Measurements from ENCODE around the gene BORCS5. TPM values are rescaled to one million over a fixed set of nuclear protein-coding genes. Genes with fewer than 3 reads are reported as not detected.
"Not testable (repeated sequence)": the region's sequence is repeated elsewhere in the genome, so short reads cannot be mapped to it uniquely, and the experiment has no call there.

BORCS5 gene
- total RNA-seq, 1 experiment from 2014 or later: 3.5 TPM

DNA sequence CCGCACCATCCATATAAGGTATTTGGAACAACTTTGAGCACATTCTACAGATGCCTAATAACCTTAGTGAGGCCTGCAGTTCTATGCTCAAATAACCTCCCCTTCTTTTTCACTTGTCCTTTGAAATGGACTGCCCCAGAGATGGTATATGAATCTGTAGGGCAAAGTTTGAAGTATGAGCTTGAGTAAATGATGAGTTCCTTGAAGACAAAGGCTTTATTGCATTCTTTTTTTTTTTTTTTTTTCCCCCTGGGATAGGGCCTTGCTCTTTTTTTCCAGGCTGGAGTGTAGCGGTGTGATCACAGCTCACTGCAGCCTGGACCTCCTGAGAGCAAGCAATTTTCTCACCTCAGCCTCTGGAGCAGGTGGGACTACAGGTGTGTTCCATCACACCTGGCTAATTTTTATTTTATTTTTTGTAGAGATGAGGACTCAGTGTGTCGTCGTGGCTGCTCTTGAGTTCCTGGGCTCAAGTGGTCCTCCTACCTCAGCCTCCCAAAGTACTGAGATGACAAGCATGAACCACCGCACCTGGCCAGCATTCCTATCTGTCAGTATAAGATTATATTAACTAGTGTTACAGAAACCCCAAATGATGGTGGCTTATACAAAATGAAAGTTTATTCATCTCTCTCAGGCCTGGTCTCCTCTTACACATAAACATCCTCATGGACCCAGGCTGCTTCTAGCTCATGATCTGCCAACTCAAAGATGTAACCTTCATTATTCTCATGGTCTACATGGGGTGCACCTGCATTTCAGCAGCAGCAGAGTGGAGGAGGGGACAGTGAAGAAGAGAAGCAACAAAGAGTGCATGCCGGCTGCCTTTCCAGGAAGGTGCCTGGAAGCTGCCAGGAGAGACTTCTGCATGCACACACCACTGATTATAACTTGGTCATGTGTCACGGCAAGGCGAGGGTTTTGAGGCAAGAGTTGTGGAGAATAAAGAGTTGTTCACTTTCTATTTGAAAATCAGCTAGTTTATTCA is 104.4 kb downstream of the BORCS5 start:
- DNase-seq (ENCODE audit: low spot score): no peak

DNA sequence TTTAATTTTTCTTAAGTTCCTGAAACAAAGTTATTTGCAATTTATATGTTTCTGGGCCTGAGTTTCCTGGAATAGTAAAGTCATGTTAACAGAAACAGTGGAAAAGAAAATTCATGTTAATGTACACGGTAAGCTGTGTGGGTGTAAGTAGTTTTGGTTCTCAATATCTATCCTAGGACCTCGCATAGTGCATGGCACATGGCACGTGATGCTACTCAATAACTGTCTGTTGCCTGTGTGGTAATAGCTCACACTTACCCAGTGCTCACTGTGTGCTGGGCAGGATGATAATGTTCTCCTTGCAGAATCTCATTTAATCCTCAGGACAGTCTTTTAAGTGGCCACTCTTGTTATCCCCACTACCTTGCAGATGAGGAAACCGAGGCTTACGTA is 105.0 kb downstream of the BORCS5 start:
- no peak for DNase-seq (ENCODE audit: low spot score)

DNA sequence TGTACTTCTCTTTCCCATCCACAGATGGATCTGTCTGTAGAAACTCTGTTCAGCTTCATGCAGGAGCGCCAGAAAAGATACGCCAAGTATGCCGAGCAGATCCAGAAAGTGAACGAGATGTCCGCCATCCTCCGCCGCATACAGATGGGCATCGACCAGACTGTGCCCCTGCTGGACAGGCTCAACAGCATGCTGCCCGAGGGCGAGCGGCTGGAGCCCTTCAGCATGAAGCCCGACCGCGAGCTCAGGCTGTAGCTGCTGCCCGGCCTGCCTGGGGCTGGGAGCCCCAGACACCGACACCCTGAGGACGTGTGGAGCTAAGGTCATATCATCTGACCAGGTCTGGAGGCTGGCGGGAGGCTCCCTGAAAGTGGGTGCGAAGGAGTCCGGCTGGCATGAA is 108.6 kb downstream of the BORCS5 start:
- DNase-seq (ENCODE audit: low spot score): no peak

DNA sequence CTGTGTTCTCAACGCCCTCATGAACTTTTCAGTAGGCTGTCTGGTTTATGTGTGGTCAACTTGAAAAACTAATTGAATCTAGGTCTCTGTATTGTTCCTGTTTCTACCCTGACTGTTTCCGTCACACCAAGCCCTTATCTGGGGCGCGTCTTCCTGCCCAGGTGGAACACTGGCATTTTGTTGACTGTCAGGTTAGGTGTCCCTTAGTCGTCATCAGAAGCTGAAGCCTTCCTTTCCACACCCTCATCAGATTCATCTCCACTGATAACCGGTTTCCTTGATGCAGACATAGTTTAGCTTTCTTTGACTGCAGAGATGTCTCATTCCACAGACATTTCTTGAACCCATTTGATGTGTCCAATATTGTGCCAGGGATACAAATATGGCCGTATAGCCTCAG is 109.3 kb downstream of the BORCS5 start:
- DNase-seq (ENCODE audit: low spot score): no peak

DNA sequence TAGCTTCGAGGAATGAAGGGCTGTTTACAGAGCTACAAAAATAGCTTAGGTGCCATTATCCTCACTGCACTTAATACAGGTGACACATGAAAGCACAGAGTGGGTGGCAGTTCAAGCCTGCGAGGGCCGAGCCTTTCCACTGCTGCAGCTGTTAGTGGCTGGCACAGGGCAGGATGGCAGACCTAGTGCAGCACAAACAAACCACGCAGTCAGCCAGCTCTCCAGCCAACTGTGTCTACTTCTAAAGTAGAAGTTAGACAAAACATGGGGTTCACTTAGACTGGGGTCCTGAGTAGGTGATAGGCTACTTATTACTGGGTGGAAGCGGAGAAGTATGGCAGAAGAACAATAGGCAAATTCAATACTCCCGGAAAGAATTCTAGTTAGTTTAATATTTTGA is 110.4 kb downstream of the BORCS5 start:
- DNase-seq (ENCODE audit: low spot score): no peak

DNA sequence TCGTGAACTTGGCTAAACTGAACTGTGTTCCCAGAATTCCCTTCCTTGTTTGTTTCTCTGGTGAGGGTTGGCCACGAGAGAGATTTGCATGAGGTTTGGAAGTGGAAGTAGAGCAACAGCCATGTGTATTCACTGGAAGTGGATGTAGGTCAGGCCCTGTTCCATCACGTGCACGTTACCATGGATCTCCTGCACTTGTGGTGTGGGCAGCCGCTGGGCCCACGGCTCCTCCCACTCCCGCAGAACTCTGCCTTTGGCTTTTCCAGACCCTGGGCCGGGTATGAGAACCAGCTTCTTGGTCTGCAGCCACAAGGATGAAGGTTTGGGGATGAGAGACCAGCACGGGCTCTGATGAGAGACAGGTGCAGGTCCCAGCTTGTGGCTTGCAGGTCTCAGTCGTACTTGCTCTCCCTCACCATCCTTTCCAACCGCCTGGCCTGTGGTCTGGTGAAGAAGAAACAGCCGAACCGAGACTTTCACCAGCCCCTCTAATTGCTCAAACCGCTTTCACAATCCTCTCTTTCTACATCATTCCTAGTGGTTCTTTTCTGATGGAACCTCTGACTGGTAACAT is 110.9 kb downstream of the BORCS5 start:
- no peak for DNase-seq (ENCODE audit: low spot score)

DNA sequence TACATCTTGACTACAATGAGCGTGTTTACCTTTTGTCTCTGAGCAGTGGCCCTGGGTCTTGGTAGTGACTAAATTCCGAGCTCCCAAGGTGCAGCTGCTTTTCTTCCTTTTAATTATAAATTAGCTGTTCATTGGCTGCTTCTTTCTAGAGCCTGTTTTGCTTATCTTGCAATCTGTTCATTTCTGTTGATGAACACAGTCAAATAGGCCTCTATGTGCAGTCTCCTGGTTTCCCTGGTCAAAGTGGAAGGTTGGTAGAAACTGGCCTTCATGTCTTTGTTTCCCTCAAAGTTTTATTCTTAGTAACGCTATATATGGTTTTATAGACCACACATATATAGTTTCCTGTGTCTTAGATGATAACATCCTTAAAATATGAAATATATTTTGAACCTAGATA is 111.7 kb downstream of the BORCS5 start:
- DNase-seq (ENCODE audit: low spot score): no peak

DNA sequence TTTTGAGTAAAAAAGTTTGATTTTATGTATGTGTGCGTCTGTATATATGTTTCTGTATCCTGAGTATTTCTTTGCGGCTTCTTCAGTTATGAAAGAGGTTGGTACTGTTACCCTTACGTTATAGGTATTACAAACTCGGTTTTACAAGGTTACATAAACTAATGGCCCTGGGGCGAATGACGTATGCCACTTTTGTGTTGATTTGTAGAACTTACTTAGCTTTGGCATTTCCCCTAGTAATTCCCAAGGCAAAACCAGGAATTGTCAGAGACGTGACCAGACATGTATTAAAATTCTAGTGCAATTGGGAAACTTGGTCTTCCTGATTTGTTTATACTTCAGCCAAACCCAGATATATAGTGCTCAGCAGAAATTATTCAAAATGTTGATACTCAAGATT is 112.5 kb downstream of the BORCS5 start:
- DNase-seq (ENCODE audit: low spot score): no peak

DNA sequence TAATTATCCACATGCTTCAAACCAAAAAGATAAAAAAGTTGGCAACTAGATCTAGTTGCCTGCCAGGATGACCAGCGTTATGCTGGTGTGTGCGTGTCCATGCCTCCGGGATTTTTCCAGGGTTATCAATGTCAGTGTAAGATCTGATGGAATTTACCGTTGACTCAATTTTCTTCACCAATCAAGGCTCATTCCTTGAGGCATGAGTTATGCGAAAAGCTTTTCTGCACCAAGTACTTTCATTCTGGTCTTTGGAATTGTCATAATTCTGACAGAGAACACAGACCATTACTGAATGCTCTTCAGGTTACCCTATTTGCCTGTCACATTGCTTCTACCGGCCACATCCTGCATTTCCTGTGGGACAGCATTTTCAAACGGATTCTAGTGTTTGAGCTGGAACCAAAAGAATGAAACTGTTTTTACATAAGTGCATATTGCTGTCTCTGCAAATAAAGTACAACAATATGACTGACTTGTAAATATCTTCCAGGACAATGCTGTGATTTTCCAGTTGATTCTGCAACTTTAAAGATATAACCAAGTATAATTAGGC is 114.0 kb downstream of the BORCS5 start:
- no peak for DNase-seq (ENCODE audit: low spot score)

DNA sequence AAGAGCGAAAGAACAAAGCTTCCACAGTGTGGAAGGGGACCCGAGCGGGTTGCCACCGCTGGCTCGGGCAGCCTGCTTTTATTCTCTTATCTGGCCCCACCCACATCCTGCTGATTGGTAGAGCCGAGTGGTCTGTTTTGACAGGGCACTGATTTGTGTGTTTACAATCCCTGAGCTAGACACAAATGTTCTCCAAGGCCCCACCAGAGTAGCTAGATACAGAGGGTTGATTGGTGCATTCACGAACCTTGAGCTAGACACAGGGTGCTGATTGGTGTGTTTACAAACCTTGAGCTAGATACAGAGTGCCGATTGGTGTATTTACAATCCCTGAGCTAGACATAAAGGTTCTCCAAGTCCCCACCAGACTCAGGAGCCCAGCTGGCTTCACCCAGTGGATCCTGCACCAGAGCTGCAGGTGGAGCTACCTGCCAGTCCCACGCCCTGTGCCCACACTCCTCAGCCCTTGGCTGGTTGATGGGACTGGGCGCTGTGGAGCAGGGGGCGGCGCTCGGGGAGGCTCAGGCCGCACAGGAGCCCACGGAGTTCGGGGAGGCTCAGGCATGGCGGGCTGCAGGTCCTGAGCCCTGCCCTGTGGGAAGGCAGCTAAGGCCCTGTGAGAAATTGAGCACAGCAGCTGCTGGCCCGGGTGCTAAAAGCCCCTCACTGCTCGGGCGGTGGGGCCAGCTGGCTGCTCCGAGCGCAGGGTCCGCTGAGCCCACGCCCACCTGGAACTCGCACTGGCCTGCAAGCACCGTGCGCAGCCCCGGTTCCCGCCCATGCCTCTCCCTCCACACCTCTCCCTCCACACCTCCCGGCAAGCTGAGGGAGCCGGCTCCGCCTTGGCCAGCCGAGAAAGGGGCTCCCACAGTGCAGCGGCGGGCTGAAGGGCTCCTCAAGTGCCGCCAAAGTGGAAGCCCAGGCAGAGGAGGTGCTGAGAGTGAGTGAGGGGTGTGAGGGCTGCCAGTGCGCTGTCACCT is 115.4 kb downstream of the BORCS5 start:
- DNase-seq (ENCODE audit: low spot score): not testable (repeated sequence)

DNA sequence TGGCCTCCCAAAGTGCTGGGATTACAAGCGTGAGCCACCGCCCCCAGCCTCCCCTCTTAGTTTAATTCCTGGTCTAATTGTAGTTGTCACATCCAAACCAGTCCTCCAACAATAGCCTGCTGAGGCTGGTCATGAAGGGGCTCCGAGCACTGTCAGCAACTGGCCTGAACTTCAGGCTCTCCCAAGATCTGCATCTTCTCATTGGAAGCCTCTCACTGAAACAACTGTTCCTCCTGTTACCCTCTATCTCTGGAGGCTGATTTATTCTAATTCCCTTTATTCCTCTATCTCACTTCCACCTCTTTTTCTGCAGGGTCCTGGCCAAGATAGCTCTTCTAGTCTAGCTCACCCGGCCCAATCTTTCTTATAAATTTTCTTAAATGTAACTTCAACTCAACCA is 116.3 kb downstream of the BORCS5 start:
- no peak for DNase-seq (ENCODE audit: low spot score)

DNA sequence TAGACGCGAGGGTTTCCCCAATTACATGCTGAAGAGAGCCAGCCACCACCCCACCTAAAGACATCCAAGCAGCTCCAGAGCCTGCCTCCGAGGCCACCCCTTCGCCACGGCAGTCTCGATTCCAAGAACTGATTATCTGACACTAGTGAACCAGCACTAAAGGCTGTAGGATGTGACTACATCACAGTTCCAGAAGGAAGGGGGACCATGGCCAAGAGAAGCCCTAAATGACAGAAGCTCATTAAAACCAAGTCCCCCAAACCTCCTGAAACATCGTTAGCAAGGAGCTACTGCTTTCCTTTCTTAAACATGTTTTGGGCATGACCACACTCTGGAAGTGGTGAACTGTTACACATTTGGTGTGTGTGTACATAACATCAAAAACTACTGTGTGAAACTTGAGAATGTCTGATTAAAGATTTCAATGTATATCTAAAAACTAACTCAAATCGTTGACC is 117.6 kb downstream of the BORCS5 start:
- DNase-seq (ENCODE audit: low spot score): no peak

DNA sequence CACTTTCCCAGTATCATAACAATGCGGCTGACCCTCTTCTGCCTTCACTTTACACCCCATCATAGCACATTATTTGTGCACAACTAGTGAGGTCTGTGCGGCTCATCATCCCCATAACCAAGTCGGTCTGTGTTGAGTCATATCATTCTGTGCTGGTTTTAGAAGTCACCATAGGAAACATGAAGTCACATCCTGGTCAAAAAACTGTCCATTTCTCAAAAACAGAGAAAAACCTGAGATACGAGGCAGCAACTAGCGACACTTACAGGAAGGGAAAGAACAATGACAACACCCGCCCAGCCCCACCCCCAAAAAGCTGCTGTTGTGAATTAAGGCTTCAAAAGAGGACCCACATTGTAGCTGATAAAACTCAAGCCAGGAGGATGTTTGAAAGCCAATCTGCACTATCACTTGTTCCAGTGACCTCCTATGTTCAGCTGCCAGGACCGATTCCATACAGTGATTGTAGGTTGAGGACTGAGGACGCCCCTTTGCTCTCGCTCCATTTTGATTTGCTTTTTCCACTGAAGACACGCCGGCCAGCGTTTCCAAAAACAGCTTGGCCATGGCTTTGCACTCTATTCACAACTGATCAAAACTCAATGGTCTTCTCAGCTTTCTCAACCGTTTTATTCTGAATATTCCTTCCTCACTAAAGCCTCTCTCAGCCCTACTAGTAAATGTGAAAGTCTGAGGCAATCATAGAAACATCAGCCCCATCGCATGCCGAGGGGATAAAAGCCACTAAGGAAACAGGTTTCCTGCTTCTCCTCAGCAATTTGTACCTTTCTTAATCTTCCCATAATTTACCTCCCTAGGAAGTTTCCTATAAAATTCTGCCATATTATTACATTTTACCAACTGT is 118.3 kb downstream of the BORCS5 start:
- DNase-seq (ENCODE audit: low spot score): no peak

DNA sequence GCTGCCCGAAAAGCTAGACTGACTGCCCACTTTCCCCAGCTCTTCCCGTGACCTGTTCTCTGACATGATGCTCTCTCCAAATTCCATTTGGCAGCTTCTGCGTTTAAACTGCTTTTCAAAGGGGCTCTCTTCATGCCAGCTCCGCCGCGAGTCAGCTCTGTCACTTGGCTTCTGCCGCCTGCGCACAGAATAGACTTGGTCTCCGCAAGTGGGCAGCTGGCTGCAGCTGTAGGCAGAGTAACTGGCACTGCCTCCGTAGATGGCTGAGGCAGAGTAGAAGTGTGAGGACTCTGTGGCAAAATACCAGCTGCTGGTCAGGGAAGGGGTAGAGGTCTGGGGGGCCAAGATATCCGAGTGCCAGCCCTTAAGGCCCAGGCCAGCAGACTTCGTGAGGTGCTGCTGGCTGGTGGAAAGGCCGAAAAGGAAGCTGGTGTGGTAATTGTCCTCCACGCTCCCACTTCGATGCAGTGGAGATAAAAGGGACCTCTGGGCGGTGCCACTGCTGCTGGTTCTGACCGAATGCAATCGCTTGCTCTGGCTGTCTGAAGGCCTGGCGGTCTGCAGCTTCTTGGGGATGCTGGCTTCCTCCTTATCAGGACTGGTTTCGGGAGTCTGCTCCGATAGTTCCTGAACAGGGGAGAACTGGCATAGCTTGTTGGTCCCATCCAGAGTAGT is 120.1 kb downstream of the BORCS5 start:
- no peak for DNase-seq (ENCODE audit: low spot score)

DNA sequence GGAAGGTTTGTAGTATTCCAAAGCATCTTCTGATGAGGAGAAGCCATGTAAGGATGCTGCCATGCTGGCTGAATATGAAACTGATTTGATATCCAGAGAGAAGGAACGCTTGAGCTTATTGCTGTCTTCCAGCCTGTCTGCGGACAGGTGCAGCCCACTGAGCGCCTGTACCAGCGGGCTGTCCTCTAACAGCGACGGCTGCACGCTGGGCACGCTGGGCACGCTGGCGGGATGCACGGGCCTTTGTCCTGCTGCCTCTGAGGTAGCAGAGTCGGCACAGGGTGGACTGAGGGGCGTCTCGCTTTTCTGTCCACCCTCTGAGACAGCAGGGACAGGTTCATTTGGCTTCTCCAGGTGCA is 120.6 kb downstream of the BORCS5 start:
- DNase-seq (ENCODE audit: low spot score): no peak

DNA sequence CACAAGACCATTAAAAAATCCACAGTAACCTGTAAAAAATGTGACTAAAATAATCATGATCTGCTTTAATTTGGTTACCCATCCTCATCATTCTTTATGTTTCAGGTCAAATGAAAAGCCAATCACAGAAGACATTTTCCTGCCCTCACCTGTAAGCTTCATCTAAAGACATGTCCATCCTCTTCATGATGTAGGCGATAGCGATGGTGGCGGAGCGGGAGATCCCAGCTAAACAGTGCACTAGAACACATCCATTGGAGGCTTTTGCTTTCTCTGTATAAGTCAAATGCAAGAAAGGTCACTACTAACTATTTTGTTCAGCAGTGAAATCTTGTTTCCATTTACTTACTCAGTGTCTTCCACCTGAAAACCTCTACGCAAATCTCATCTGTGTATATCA is 123.2 kb downstream of the BORCS5 start:
- DNase-seq (ENCODE audit: low spot score): no peak

DNA sequence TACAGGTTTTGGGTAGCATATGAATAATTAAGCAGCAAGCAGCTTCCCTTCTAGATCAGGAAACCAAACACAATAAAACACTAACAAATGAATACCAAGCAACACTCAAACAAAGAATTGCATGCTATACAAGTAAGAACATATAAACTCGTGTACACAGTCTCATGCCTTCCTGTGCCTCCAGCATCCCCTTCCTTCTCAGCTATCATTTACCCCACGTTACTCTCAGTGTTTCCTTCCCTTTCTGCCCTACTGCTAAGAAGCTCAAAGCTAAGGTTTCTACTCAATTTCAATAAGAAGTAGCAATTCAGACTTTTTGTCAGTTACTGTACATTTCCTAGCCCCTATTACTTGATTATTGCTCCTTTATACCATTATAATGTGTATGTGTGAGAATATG is 124.8 kb downstream of the BORCS5 start:
- DNase-seq (ENCODE audit: low spot score): no peak

DNA sequence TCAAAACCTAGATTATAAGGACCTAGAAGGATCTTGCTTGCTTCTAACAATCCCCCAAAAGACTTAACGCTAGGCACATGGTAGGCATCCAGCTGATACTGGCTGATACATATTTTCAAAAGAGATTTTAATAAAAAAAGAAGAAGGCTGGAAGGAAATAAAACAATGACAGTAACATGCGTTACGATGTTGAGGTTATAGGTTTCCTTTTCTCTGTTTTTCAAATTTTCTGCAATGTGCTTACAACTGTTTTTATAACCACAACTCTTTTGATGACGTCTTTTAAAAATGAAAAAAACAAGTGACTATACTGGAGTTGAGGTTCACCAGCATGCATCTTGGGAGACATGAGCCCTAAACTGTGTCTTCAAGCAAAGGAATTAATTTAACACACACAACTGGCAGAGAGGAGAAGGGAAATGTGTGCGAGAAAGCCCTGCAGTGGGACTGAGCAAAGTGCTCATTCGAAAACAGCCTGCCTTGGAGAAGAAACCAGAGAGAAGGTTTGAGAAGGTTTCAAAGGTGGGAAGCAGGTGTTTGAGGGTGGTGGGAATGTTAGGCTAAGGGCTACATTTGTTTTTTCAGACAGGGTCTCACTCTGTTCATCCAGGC is 125.4 kb downstream of the BORCS5 start:
- DNase-seq (ENCODE audit: low spot score): no peak

DNA sequence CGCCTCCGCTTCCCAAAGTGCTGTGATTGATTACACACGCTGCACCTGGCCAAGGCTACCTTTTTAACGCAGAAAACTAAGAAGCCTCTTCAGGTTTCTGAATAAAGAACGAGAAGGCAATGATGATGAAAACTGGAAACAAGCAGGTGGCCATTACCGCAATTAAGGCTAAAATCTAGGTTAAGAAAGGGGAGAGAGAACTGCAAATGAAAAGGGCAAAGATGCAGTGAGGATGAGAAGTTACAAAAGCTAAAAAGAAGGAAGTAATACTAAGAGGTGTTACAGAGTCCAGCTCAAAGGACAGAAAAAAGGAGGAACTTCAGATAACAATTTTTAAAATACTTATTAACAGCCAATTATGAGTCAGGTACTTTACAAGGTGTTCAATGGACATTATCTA is 126.1 kb downstream of the BORCS5 start:
- no peak for DNase-seq (ENCODE audit: low spot score)

DNA sequence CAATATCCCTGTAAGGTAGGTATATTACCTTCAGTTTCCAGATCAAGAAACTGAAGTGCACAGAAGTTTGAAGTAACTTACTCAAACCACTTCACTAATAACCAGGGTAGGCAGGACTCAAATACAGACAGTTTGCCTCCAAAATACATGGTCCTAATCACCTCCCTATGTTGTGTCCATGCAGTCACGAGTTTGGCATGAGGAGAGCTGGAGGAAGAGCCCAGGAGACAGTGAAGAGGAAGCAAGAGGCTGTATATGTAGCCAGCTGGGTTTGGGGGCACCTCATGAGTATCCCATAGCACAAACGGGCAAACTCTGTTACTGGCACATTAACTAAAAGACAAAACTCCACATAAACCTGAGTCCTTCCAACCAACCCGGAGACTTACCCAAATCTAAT is 126.6 kb downstream of the BORCS5 start:
- no peak for DNase-seq (ENCODE audit: low spot score)

Measured in HT-29 (cell line).